Pancreas (tissue), 10 donors: ENCODE results near the gene PRR36. TPM values are rescaled to one million over a fixed set of nuclear protein-coding genes. Genes with fewer than 3 reads are reported as not detected.
A peak's percentile ranks its signal among the peaks of the same experiment; 100 is the strongest.

Experiments
- ATAC-seq, 4 donors: fragments of 200-7000 bp; cut with Tn5 transposase; one replicate each; pipeline versions ENCODE4 v1.8.0 to v1.9.1; 2020; ENCODE audit warnings: mild to moderate bottlenecking in 4 of 4, moderate library complexity in 4 of 4
- DNase-seq, 6 donors: peaks; one replicate each; pipeline ENCODE4 v3.0.0-alpha.2; 2020
- FAIRE-seq: peaks from 2 replicates; lab custom pipeline; 2012; peaks lifted over from hg19 to GRCh38; lab: Jason Lieb, UNC
- H3K27ac ChIP-seq, 4 donors: fragments of 200-600 bp; sonication (generic); 1 replicate in 3 of 4; 2 replicates in 1 of 4; pipeline versions ENCODE4 v1.5.0 to v1.8.0; 2020
- H3K27me3 ChIP-seq, 4 donors: fragments of 200-600 bp; one replicate each; pipeline ENCODE4 v1.8.0; 2021
- H3K36me3 ChIP-seq, 3 donors: fragments of 200-600 bp; sonication (generic) in 1 of 3; one replicate each; pipeline versions ENCODE4 v1.5.0 to v1.8.0; 2020 to 2021
- H3K4me1 ChIP-seq, 3 donors: fragments of 200-600 bp; one replicate each; pipeline ENCODE4 v1.8.0; 2021
- H3K4me3 ChIP-seq, 4 donors: fragments of 200-600 bp; sonication (generic) in 2 of 4; one replicate each; pipeline versions ENCODE4 v1.5.0 to v1.8.0; 2020 to 2021
- H3K9me3 ChIP-seq, 4 donors: fragments of 200-600 bp; one replicate each; pipeline ENCODE4 v1.8.0; 2021
- CTCF ChIP-seq, 4 donors: fragments of 200-600 bp; sonication (generic) in 3 of 4; IDR thresholded peaks; one replicate each; pipeline versions ENCODE4 v1.5.0 to v1.8.0; 2021; ENCODE audit warnings: antibody characterized with exemption in 4 of 4
- WGBS, 2 donors: extraction: QIAGEN DNeasy Blood & Tissue Kit; methylation state at CpG; one replicate each; pipeline ENCODE4 v1.1.7; 2013; 5-methylcytosine and 5-hydroxymethylcytosine counted together
- intact Hi-C, 3 donors: fragments of 100-400 bp; cut with DNase I; formaldehyde crosslinking; loops; one replicate each; pipeline versions ENCODE4 v1.11.1 to v1.14.2; 2022
- polyA plus RNA-seq, 2 donors: library from polyadenylated mRNA; stranded (reverse); fragments of 200-250 nt; gene quantifications; one replicate each; pipeline ENCODE4 v1.2.3, GENCODE V29; 2013
- total RNA-seq, 6 donors: library from RNA; stranded (reverse); fragmentation: NEBNext Ultra II Directional in 4 of 6; extraction: Animal tissue kit (Norgen Biotek cat#: 25700) in 4 of 6; gene quantifications; one replicate each; pipeline versions ENCODE4 v1.2.1 to v1.2.4, GENCODE V29; 2021 to 2023
- donor health status: healthy with polysubstance abuse.
- donor health status: DM: no; HTN: no; CAD: no; lungs with moderate emphysema.
- donor health status: DM: no; HTN: no; CAD: no.
- donor health status: control.
- donor health status: control.
- donor health status: Bipolar disorder and iron deficiency.
- donor health status: DM: yes; HTN: yes; CAD: no.
- donor health status: DM: no; HTN: no; CAD: no.
- donor health status: DM: no; HTN: no; CAD: no.
- donor health status: DM: yes; HTN: yes; CAD: no.

The PRR36 gene
- total and polyA plus RNA-seq, 8 donors: 1.6 to 3.1 (median 2.0) TPM

- Histone ChIP-seq H3K27ac (peak overlapping the region; percentile 57 to 80 (median 68)), H3K9me3 (no peaks in the 10 kb centered on the region), H3K27me3 (no peaks in the 10 kb centered on the region), H3K4me3 (peak overlapping the region; percentile 18 to 75 (median 57)), H3K36me3 (no peaks in the 10 kb centered on the region), H3K4me1 (no peaks in the 10 kb centered on the region)
- 48 to 50% methylated on average over 8 of the region's 8 CpGs for WGBS, 2 donors
- no peak for TF ChIP-seq CTCF (IDR thresholded peaks at IDR 0.05)
- DNase-seq (peak in 1 of 6 donors; percentile 25), ATAC-seq (peak in 3 of 4 donors; percentile 9 to 20 (median 12)), FAIRE-seq (no peak)
- intact Hi-C loops: no loop called here
Observed at GRCh38 chr19:7888826-7889217, 14.6 kb upstream of the PRR36 start.

GRCh38 chr19:7888145-7888825, 14.1 kb upstream of the PRR36 start, which contains the start of gene LRRC8E:
Gene LRRC8E, plus strand, starts transcription at chr19:7888510. Its CDS starts 7,094 bp downstream, at chr19:7895604.
- Histone ChIP-seq H3K27ac (peak within 1 kb of the TSS; percentile 57 to 80 (median 68)), H3K36me3 (no peaks in the 10 kb centered on the region), H3K9me3 (no peaks in the 10 kb centered on the region), H3K27me3 (no peaks in the 10 kb centered on the region), H3K4me3 (peak within 1 kb of the TSS; percentile 18 to 75 (median 57)), H3K4me1 (no peaks in the 10 kb centered on the region)
- no peak for FAIRE-seq
- 5 to 7% methylated on average over 37 to 53 of the region's 53 CpGs for WGBS, 2 donors
- ATAC-seq: peak; percentile 97 to 99 (median 98)
- DNase-seq: peak; percentile 64 to 91 (median 82)
- intact Hi-C loops: no loop called here
- TF ChIP-seq CTCF (IDR thresholded peaks at IDR 0.05): no peak

DNA sequence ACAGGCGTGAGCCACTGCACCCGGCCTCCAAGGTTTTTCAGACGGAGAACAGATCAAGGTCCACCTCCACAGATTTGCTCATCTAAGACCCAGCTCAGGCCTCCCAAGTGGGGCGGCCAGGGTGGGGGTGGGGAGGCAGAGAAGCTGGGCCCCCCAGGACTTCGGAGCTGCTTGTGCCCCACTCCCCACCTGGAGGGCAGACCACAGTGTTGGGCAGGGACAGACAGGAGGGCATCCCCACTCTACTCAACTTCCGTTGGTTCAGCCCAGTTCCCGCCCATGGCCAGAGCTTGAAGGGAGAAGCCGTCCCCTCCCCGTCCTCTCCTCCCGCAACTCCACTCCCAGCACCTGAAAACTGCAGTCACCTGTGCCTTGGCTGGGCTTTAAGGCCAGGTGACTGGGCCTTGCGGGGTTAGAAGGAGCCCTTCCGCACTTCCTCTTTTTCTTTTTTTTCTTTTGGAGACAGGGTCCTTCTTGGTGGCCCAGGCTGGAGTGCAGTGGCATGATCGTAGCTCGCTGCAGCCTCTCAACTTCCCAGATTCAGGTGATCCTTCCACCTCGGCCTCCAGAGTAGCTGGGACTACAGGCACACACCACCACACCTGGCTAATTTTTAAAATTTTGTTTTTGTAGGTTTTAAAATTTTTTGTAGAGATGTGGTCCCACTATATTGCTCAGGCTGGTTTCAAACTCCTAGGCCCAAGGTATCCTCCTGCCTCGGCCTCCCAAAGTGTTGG, 13.4 kb upstream of the PRR36 start:
- Histone ChIP-seq H3K9me3 (no peaks in the 10 kb centered on the region), H3K36me3 (no peaks in the 10 kb centered on the region), H3K27me3 (no peaks in the 10 kb centered on the region), H3K4me3 (peak overlapping the region in 2 of 4 donors; percentile 71 to 75), H3K4me1 (no peaks in the 10 kb centered on the region), H3K27ac (no peak overlapping the region)
- intact Hi-C loops: no loop called here
- FAIRE-seq (no peak), DNase-seq (peak in 1 of 6 donors; percentile 11), ATAC-seq (no peak)
- WGBS, 2 donors: 81 to 84% methylated on average over 16 of the region's 16 CpGs
- no peak for TF ChIP-seq CTCF (IDR thresholded peaks at IDR 0.05)

DNA sequence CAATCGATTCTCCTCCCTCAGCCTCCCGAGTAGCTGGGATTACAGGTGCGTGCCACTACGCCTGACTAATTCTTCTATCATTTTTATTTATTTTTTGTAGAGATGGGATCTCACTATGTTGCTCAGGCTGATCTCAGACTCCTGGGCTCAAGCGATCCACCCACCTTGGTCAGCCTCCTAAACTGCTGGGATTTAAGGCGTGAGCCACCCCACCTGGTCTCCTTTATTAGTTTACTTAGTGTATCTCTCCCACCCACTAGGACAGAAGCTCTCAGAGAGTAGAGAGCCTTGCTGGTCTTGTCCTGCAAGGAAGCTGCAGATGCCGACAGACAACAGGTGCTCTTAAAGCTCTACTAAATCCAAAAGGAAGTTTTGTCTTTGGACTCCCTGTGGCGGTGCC, 11.6 kb upstream of the PRR36 start:
- no peaks in the 10 kb centered on the region for H3K9me3 ChIP-seq
- intact Hi-C loops: no loop called here
- no peaks in the 10 kb centered on the region for H3K36me3 ChIP-seq
- 85 to 89% methylated on average over 8 of the region's 8 CpGs for WGBS, 2 donors
- FAIRE-seq (no peak), DNase-seq (no peak), ATAC-seq (no peak)
- TF ChIP-seq CTCF (IDR thresholded peaks at IDR 0.05): no peak
- no peaks in the 10 kb centered on the region for H3K27me3 ChIP-seq
- no peaks in the 10 kb centered on the region for H3K4me1 ChIP-seq
- H3K27ac ChIP-seq: no peak overlapping the region
- no peak overlapping the region for H3K4me3 ChIP-seq
